ENCODE data around the gene TOP1. TPM values are rescaled to one million over a fixed set of nuclear protein-coding genes. Genes with fewer than 3 reads are reported as not detected.

The TOP1 gene
- total RNA-seq, 1 experiment from 2014 or later: 29.1 TPM

DNA sequence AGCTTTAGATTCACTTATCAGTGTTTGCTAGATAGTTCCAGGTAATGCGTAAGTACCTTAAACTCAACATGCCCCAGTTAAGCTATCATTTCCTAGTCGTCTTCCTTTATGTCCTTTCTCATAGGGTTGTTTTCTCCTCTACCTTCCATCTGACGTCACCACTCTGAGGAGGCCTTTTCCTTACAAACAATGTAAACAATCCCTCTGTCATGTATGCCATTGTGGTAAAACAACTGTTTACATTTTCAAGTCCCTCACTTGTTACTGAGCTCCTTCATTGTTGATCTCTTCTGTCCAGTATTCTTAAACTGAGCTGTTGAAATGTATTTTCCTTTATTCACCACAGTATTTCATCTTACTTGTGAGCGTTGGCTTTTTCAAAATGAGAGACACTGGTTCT lies 63.3 kb downstream of the TOP1 start:
- ATAC-seq: no peak
- Histone ChIP-seq H3K79me2 (ENCODE audit: low read length) (0 out of 2 replicates have a peak, but pooled peaks cover 4% of the 10 kb centered on the region), H3K36me3 (ENCODE audit: low read depth, low read length) (peaks cover 52% of the 10 kb centered on the region), H3K9me2 (replicated peaks; ENCODE audit: low read length) (no peaks in the 10 kb centered on the region), H3K4me2 (ENCODE audit: low read length) (no peak overlapping the region), H2AFZ (ENCODE audit: low read length) (no peak overlapping the region), H3K27me3 (ENCODE audit: low read length) (no peaks in the 10 kb centered on the region), H3K4me3 (ENCODE audit: low read length) (no peak overlapping the region), H3K27ac (ENCODE audit: low read length) (no peak overlapping the region), H3K9me3 (ENCODE audit: low read length) (no peaks in the 10 kb centered on the region), H3F3A (ENCODE audit: low read length, unreplicated experiment) (peaks cover 5% of the 10 kb centered on the region), H3K9ac (ENCODE audit: low read length) (no peak overlapping the region), H4K20me1 (ENCODE audit: low read length) (no peaks in the 10 kb centered on the region), H3K4me1 (ENCODE audit: insufficient read depth, low read length) (peaks cover 6% of the 10 kb centered on the region)
- CTCF ChIA-PET: no interaction called here
- intact Hi-C loops (cut with micrococcal nuclease): no loop called here
- TF ChIP-seq EZH2phosphoT487 (IDR thresholded peaks at IDR 0.05; ENCODE audit: borderline replicate concordance, low read length) (no peak), CTCF (conservative IDR thresholded peaks at IDR 0.05; ENCODE audit: low read depth, low read length) (no peak), EZH2 (IDR thresholded peaks at IDR 0.05; ENCODE audit: low read length, unreplicated experiment) (no peak)
- BruUV-seq (replicated peaks): no TSS peak
- no peak for DNase-seq
- POLR2A ChIA-PET (ENCODE audit: unreplicated experiment): no interaction called here

DNA sequence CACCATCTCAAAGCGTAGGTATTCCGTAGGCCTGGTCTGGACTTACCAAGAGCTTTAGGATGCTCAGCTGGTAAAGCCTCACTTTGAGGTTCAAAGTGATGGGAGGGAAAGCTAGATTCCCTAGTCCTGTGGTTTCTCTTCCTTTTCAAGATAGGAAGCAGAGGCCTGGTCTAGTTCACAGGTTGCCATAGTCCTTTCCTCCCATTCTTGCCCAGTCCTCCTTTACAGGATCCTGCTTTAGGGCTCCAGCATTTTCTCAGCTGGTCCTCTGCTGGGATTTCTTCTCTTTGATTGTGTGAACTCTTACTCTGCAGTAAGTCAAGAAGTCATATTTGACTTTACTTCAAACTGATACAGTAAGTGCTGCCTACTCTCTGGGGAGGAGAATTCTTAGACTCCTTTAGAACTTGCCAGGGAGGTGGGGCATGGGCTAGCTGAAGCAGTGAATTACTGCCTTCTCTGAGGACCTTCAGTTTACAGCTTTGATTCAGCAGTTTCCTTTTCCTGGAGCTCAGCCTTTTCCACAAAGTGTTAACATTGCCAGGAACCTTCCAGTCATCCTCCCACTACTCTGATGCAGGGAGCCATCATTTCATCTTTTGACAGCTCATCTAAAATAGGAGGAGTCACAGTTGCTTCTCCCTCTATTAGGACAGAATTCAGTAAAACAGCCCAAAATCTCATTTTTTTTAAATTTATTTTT lies 65.9 kb downstream of the TOP1 start:
- Histone ChIP-seq H3K9ac (ENCODE audit: low read length) (no peak overlapping the region), H4K20me1 (ENCODE audit: low read length) (no peaks in the 10 kb centered on the region), H3K27me3 (ENCODE audit: low read length) (no peaks in the 10 kb centered on the region), H3K4me3 (ENCODE audit: low read length) (no peak overlapping the region), H3F3A (ENCODE audit: low read length, unreplicated experiment) (peaks cover 5% of the 10 kb centered on the region), H3K9me3 (ENCODE audit: low read length) (no peaks in the 10 kb centered on the region), H3K4me1 (ENCODE audit: insufficient read depth, low read length) (no peaks in the 10 kb centered on the region), H3K79me2 (ENCODE audit: low read length) (0 out of 2 replicates have a peak, but pooled peaks cover 2% of the 10 kb centered on the region), H3K36me3 (ENCODE audit: low read depth, low read length) (peaks cover 67% of the 10 kb centered on the region), H3K4me2 (ENCODE audit: low read length) (no peak overlapping the region), H2AFZ (ENCODE audit: low read length) (no peak overlapping the region), H3K9me2 (replicated peaks; ENCODE audit: low read length) (no peaks in the 10 kb centered on the region), H3K27ac (ENCODE audit: low read length) (no peak overlapping the region)
- CTCF ChIA-PET: interaction anchor here (0.5 to 2.2 kb wide), 6 partner anchors 20 to 132 kb away, joined by 3 to 39 read pairs (median 4); no protein-coding TSS in a partner anchor
- DNase-seq: no peak
- intact Hi-C loops (cut with micrococcal nuclease): loop anchor here (1.0 kb wide), 2 partner anchors 104 to 126 kb away; no protein-coding TSS in a partner anchor
- TF ChIP-seq CTCF (conservative IDR thresholded peaks at IDR 0.05; ENCODE audit: low read depth, low read length): no peak
- TF ChIP-seq EZH2 (IDR thresholded peaks at IDR 0.05; ENCODE audit: low read length, unreplicated experiment): no peak
- no peak for TF ChIP-seq EZH2phosphoT487 (IDR thresholded peaks at IDR 0.05; ENCODE audit: borderline replicate concordance, low read length)
- POLR2A ChIA-PET (ENCODE audit: unreplicated experiment): no interaction called here
- BruUV-seq (replicated peaks): no TSS peak
- ATAC-seq: peak; percentile 29

All from PC-3 (cell line).